A673 (cell line): ENCODE results near the gene MED10. TPM values are rescaled to one million over a fixed set of nuclear protein-coding genes. Genes with fewer than 3 reads are reported as not detected.

Experiments
- BruUV-seq: library from RNA; stranded (reverse); fragments of 400-500 nt; replicated peaks from 2 replicates; lab custom pipeline; 2021; lab: Mats Ljungman, UMichigan
- CTCF ChIA-PET: fragments of 300-600 bp; sonication (Branson Sonifier 250); formaldehyde crosslinking; loops from one replicate; lab custom pipeline; 2022; ENCODE audit warnings: antibody characterized with exemption; lab: Charles Lee
- POLR2A ChIA-PET: fragments of 300-600 bp; sonication (Branson Sonifier 250); formaldehyde crosslinking; loops from one replicate; lab custom pipeline; 2022; ENCODE audit warnings: antibody characterized with exemption; ENCODE audit not compliant: low non-redundant PET; lab: Charles Lee
- DNase-seq: peaks from one replicate; pipeline ENCODE4 v3.0.0-alpha.2; 2015; ENCODE audit warnings: low spot score
- H3K27ac ChIP-seq: fragments of 200-600 bp; sonication (generic); 2 replicates; pipeline ENCODE4 v1.5.1; 2016; ENCODE audit warnings: mixed run types, low read depth, mild to moderate bottlenecking, mixed read lengths, antibody characterized with exemption, low read length; ENCODE audit not compliant: poor library complexity, severe bottlenecking
- H3K27me3 ChIP-seq: fragments of 200-600 bp; sonication (generic); replicated peaks from 2 replicates; pipeline ENCODE4 v1.6.1; 2017; ENCODE audit warnings: mixed run types, low read depth, mild to moderate bottlenecking, mixed read lengths, antibody characterized with exemption, low read length; ENCODE audit not compliant: insufficient read depth, poor library complexity
- H3K36me3 ChIP-seq: fragments of 200-600 bp; sonication (generic); 2 replicates; pipeline ENCODE4 v1.6.1; 2016; ENCODE audit warnings: mixed run types, mild to moderate bottlenecking, mixed read lengths, antibody characterized with exemption, low read length; ENCODE audit not compliant: insufficient read depth, poor library complexity, severe bottlenecking
- H3K4me1 ChIP-seq: fragments of 200-600 bp; sonication (generic); 2 replicates; pipeline ENCODE4 v1.6.1; 2017; ENCODE audit warnings: mixed run types, mild to moderate bottlenecking, mixed read lengths, antibody characterized with exemption, low read length; ENCODE audit not compliant: insufficient read depth, poor library complexity, severe bottlenecking
- H3K4me3 ChIP-seq: fragments of 200-600 bp; sonication (generic); 2 replicates; pipeline ENCODE4 v1.5.1; 2016; ENCODE audit warnings: low read depth, mixed run types, mild to moderate bottlenecking, mixed read lengths, low read length; ENCODE audit not compliant: poor library complexity, severe bottlenecking
- H3K9me3 ChIP-seq: fragments of 200-600 bp; sonication (generic); 2 replicates; pipeline ENCODE4 v1.6.1; 2016; ENCODE audit warnings: mixed run types, low read depth, mild to moderate bottlenecking, mixed read lengths, antibody characterized with exemption, low read length; ENCODE audit not compliant: poor library complexity, severe bottlenecking
- EZH2 ChIP-seq: fragments of 200-600 bp; sonication (generic); IDR thresholded peaks from 2 replicates; pipeline ENCODE4 v1.6.1; 2017; ENCODE audit warnings: borderline replicate concordance, low read depth, mild to moderate bottlenecking, mixed read lengths, antibody characterized with exemption, low read length; ENCODE audit not compliant: poor library complexity, severe bottlenecking
- intact Hi-C: fragments of 100-400 bp; cut with micrococcal nuclease; formaldehyde crosslinking; loops from one replicate; pipeline ENCODE4 v1.10.0; 2022; ENCODE audit not compliant: unreplicated experiment
- total RNA-seq: library from RNA; stranded (reverse); gene quantifications from 2 replicates; pipeline ENCODE4 v1.2.3, GENCODE V29; 2021
- TF ChIP-seq, protein P1 (sequence below): fragments of 300-800, 200-600 bp; sonication (generic); conservative IDR thresholded peaks from 2 replicates; pipeline ENCODE4 v1.5.1; 2017; ENCODE audit warnings: low read depth, mild to moderate bottlenecking, antibody characterized with exemption, low read length, moderate library complexity, mixed read lengths

Gene MED10
- total RNA-seq, 1 experiment from 2014 or later: 59.9 TPM

GRCh38 chr5:6353602-6354302, 24.6 kb downstream of the MED10 start:
- Histone ChIP-seq H3K4me3 (no peak overlapping the region), H3K27me3 (no peaks in the 10 kb centered on the region), H3K27ac (no peak overlapping the region), H3K4me1 (no peaks in the 10 kb centered on the region), H3K9me3 (no peaks in the 10 kb centered on the region), H3K36me3 (no peaks in the 10 kb centered on the region)
- intact Hi-C loops: no loop called here
- BruUV-seq: no TSS peak
- no peak for DNase-seq
- POLR2A ChIA-PET: no interaction called here
- TF ChIP-seq, protein P1, sequence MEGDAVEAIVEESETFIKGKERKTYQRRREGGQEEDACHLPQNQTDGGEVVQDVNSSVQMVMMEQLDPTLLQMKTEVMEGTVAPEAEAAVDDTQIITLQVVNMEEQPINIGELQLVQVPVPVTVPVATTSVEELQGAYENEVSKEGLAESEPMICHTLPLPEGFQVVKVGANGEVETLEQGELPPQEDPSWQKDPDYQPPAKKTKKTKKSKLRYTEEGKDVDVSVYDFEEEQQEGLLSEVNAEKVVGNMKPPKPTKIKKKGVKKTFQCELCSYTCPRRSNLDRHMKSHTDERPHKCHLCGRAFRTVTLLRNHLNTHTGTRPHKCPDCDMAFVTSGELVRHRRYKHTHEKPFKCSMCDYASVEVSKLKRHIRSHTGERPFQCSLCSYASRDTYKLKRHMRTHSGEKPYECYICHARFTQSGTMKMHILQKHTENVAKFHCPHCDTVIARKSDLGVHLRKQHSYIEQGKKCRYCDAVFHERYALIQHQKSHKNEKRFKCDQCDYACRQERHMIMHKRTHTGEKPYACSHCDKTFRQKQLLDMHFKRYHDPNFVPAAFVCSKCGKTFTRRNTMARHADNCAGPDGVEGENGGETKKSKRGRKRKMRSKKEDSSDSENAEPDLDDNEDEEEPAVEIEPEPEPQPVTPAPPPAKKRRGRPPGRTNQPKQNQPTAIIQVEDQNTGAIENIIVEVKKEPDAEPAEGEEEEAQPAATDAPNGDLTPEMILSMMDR: no peak
- no peak for TF ChIP-seq EZH2
- CTCF ChIA-PET: no interaction called here

GRCh38 chr5:6350277-6351090, 27.9 kb downstream of the MED10 start:
- intact Hi-C loops: no loop called here
- H3K9me3 ChIP-seq: no peaks in the 10 kb centered on the region
- H3K4me1 ChIP-seq: no peaks in the 10 kb centered on the region
- H3K27ac ChIP-seq: no peak overlapping the region
- BruUV-seq: no TSS peak
- no peaks in the 10 kb centered on the region for H3K36me3 ChIP-seq
- no peak overlapping the region for H3K4me3 ChIP-seq
- POLR2A ChIA-PET: interaction anchor here (0.6 kb wide), 1 partner anchor 63 kb away, joined by 3 read pairs; no protein-coding TSS in a partner anchor
- H3K27me3 ChIP-seq: no peaks in the 10 kb centered on the region
- DNase-seq: no peak
- CTCF ChIA-PET: no interaction called here
- TF ChIP-seq EZH2: no peak
- TF ChIP-seq, protein P1: no peak

- H3K9me3 ChIP-seq: no peaks in the 10 kb centered on the region
- no peak overlapping the region for H3K4me3 ChIP-seq
- H3K27me3 ChIP-seq: peaks cover 2% of the 10 kb centered on the region
- no peaks in the 10 kb centered on the region for H3K4me1 ChIP-seq
- TF ChIP-seq, protein P1: no peak
- no peak for TF ChIP-seq EZH2
- no peak overlapping the region for H3K27ac ChIP-seq
- DNase-seq: no peak
- POLR2A ChIA-PET: no interaction called here
- BruUV-seq: no TSS peak
- no peaks in the 10 kb centered on the region for H3K36me3 ChIP-seq
- CTCF ChIA-PET: no interaction called here
- intact Hi-C loops: no loop called here
Measured at GRCh38 chr5:6349387-6349786, 29.0 kb downstream of the MED10 start.
